OCI-LY7 (cell line): ENCODE measurements around the gene GNG12. TPM values are rescaled to one million over a fixed set of nuclear protein-coding genes. Genes with fewer than 3 reads are reported as not detected.

Source experiments
- BruUV-seq: library from RNA; stranded (reverse); fragments of 400-500 nt; replicated peaks from 2 replicates; lab custom pipeline; 2021; lab: Mats Ljungman, UMichigan
- CTCF ChIA-PET: fragments of 300-600 bp; sonication (Branson Sonifier 250); formaldehyde crosslinking; loops from one replicate; lab custom pipeline; 2022; ENCODE audit warnings: antibody characterized with exemption; ENCODE audit not compliant: unreplicated experiment; lab: Charles Lee
- POLR2A ChIA-PET: fragments of 300-600 bp; sonication (Branson Sonifier 250); formaldehyde crosslinking; loops from one replicate; lab custom pipeline; 2022; ENCODE audit warnings: antibody characterized with exemption; lab: Charles Lee
- DNase-seq: peaks from one replicate; pipeline ENCODE4 v3.0.0-alpha.2; 2015; ENCODE audit warnings: low spot score
- H2AFZ ChIP-seq: fragments of 200-600 bp; sonication (generic), shearing (Covaris generic); 2 replicates; pipeline ENCODE4 v1.6.1; 2014; ENCODE audit warnings: mild to moderate bottlenecking, antibody characterized with exemption, low read length, moderate library complexity
- H3K27ac ChIP-seq: fragments of 200-600 bp; sonication (generic); 2 replicates; pipeline ENCODE4 v1.5.1; 2014; ENCODE audit warnings: mixed run types, low read depth, mild to moderate bottlenecking, moderate library complexity, low read length, inconsistent platforms; ENCODE audit not compliant: poor library complexity, severe bottlenecking
- H3K36me3 ChIP-seq: fragments of 200-600 bp; sonication (generic); 2 replicates; pipeline ENCODE4 v1.6.1; 2014; ENCODE audit warnings: mild to moderate bottlenecking, antibody characterized with exemption, low read length, moderate library complexity, mixed read lengths; ENCODE audit not compliant: insufficient read depth
- H3K4me1 ChIP-seq: fragments of 200-600 bp; sonication (generic); 2 replicates; pipeline ENCODE4 v1.5.1; 2014; ENCODE audit warnings: mild to moderate bottlenecking, low read length; ENCODE audit not compliant: insufficient read depth, poor library complexity, severe bottlenecking
- H3K4me2 ChIP-seq: fragments of 200-600 bp; sonication (generic); 2 replicates; pipeline ENCODE4 v1.6.1; 2014; ENCODE audit warnings: mild to moderate bottlenecking, low read length
- H3K4me3 ChIP-seq: fragments of 200-600 bp; sonication (generic); 2 replicates; pipeline ENCODE4 v1.5.1; 2014; ENCODE audit warnings: mild to moderate bottlenecking, low read depth, low read length; ENCODE audit not compliant: poor library complexity, severe bottlenecking
- H3K79me2 ChIP-seq: fragments of 200-600 bp; sonication (generic); 2 replicates; pipeline ENCODE4 v1.6.1; 2016; ENCODE audit warnings: low read depth, mild to moderate bottlenecking, low read length, moderate library complexity, mixed read lengths; ENCODE audit not compliant: insufficient read depth
- H3K9me2 ChIP-seq: fragments of 200-600 bp; sonication (generic); 2 replicates; pipeline ENCODE4 v1.6.1; 2016; ENCODE audit warnings: mild to moderate bottlenecking, low read length, mixed read lengths; ENCODE audit not compliant: insufficient read depth
- H3K9me3 ChIP-seq: fragments of 200-600 bp; sonication (generic); 2 replicates; pipeline ENCODE4 v1.6.1; 2014; ENCODE audit warnings: mild to moderate bottlenecking, mixed run types, low read length, mixed read lengths
- H4K20me1 ChIP-seq: fragments of 200-600 bp; sonication (generic); 2 replicates; pipeline ENCODE4 v1.6.1; 2014; ENCODE audit warnings: mild to moderate bottlenecking, antibody characterized with exemption, low read length, moderate library complexity, mixed read lengths; ENCODE audit not compliant: insufficient read depth
- CTCF ChIP-seq: fragments of 200-600 bp; sonication (generic); conservative IDR thresholded peaks from 2 replicates; pipeline ENCODE4 v1.5.1; 2014; ENCODE audit warnings: mild to moderate bottlenecking, antibody characterized with exemption, low read length, moderate library complexity, mixed read lengths
- EZH2phosphoT487 ChIP-seq: fragments of 200-600 bp; sonication (generic); IDR thresholded peaks from 2 replicates; pipeline ENCODE4 v1.6.1; 2018; ENCODE audit warnings: low read depth, borderline replicate concordance, mild to moderate bottlenecking, mixed run types, antibody characterized with exemption, low read length, moderate library complexity, mixed read lengths
- intact Hi-C: fragments of 100-400 bp; cut with micrococcal nuclease; formaldehyde crosslinking; loops from one replicate; pipeline ENCODE4 v1.10.0; 2022; ENCODE audit not compliant: unreplicated experiment
- total RNA-seq, 2 experiments: library from RNA; depleted of rRNA in 1 of 2; stranded (reverse); fragments of >200 nt in 1 of 2; shearing (Covaris generic) in 1 of 2; gene quantifications; 2 replicates each; pipeline ENCODE4 v1.2.3, GENCODE V29; 2014 to 2022

The GNG12 gene
- total RNA-seq, 2 experiments from 2014 or later: 0.10 TPM; not detected in 1

DNA sequence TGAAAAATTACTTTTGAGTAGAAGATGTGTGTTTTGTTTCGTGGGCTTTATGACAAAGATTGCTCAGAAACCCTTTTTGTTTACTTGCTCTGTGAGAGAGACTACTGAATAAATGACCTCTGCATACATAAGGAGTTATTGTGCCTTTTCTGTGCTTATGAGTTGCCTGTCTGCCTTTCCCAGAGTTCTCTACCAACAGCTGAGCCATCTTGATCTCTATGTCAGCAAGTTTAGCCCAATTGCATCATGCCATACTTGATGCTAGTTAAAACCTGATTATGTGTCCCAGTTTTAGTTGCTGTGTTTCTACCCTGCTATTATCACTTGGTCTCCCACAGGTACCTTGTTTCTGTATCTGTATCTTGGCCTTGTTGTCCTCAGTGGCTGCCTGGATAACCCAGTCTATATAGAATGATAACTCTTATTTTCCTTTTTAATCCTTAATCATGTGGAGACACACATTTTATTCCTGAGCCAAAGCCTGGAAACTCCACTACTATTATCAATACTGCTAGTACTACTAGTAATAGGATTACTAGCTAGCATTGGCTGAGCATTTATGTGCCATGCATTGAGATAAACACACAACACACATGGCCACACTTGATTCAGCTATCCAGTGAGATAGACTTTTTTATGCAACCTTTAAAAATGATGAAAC, 28.7 kb upstream of the GNG12 start:
- CTCF ChIA-PET: interaction anchor here (0.5 kb wide), 1 partner anchor 22 kb away, joined by 3 read pairs; no protein-coding TSS in a partner anchor
- POLR2A ChIA-PET: interaction anchor here (0.6 to 1.2 kb wide), 2 partner anchors 43 to 694 kb away, joined by 3 read pairs; no protein-coding TSS in a partner anchor
- TF ChIP-seq CTCF: no peak
- TF ChIP-seq EZH2phosphoT487: no peak

GRCh38 chr1:67860776-67861175, 27.5 kb upstream of the GNG12 start:
- POLR2A ChIA-PET: no interaction called here
- Histone ChIP-seq H3K79me2 (no peaks in the 10 kb centered on the region), H3K27ac (no peak overlapping the region), H4K20me1 (no peaks in the 10 kb centered on the region), H3K4me1 (no peaks in the 10 kb centered on the region), H3K36me3 (no peaks in the 10 kb centered on the region), H3K4me2 (no peak overlapping the region), H3K4me3 (no peak overlapping the region), H2AFZ (no peak overlapping the region), H3K9me2 (no peaks in the 10 kb centered on the region), H3K9me3 (no peaks in the 10 kb centered on the region)
- intact Hi-C loops: no loop called here
- TF ChIP-seq CTCF (no peak), EZH2phosphoT487 (no peak)
- DNase-seq: no peak
- no TSS peak for BruUV-seq
- CTCF ChIA-PET: no interaction called here

More for the DNA sequence above, 28.7 kb upstream of the GNG12 start:
- H3K9me3 ChIP-seq: no peaks in the 10 kb centered on the region
- no peaks in the 10 kb centered on the region for H3K36me3 ChIP-seq
- H4K20me1 ChIP-seq: no peaks in the 10 kb centered on the region
- no peak overlapping the region for H2AFZ ChIP-seq
- BruUV-seq: no TSS peak
- H3K27ac ChIP-seq: no peak overlapping the region
- no peak overlapping the region for H3K4me2 ChIP-seq
- no peaks in the 10 kb centered on the region for H3K9me2 ChIP-seq
- H3K79me2 ChIP-seq: no peaks in the 10 kb centered on the region
- intact Hi-C loops: no loop called here
- DNase-seq: no peak
- H3K4me3 ChIP-seq: no peak overlapping the region
- no peaks in the 10 kb centered on the region for H3K4me1 ChIP-seq

DNA sequence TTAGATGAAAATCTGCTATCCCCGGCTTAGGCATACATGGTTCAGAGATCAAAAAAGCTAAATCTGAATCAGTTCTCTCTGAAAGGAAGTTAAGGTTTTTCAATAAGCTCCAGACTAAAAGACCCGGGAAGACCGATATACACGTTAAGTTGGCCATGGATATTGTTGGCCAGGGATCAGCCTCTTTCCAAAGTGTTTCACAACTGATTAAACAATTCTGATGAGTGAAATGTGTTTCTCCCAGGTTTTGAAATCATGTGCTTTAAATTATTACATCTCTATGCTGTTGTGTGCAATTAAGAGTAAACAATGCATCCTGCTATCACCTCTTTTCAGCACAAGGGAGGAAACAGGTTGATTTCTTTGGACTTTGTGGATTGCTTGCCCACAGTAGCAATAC, 23.7 kb upstream of the GNG12 start:
- intact Hi-C loops: loop anchor here (10.0 kb wide), 1 partner anchor 488 kb away; no protein-coding TSS in a partner anchor
- no peaks in the 10 kb centered on the region for H3K4me1 ChIP-seq
- no peak overlapping the region for H3K27ac ChIP-seq
- no peak for DNase-seq
- no peaks in the 10 kb centered on the region for H3K36me3 ChIP-seq
- H3K4me2 ChIP-seq: no peak overlapping the region
- no peak overlapping the region for H2AFZ ChIP-seq
- no peaks in the 10 kb centered on the region for H3K9me2 ChIP-seq
- BruUV-seq: no TSS peak
- H3K9me3 ChIP-seq: no peaks in the 10 kb centered on the region
- TF ChIP-seq CTCF: no peak
- TF ChIP-seq EZH2phosphoT487: no peak
- no peak overlapping the region for H3K4me3 ChIP-seq
- no peaks in the 10 kb centered on the region for H3K79me2 ChIP-seq
- CTCF ChIA-PET: no interaction called here
- POLR2A ChIA-PET: interaction anchor here (0.7 kb wide), 1 partner anchor 9 kb away, joined by 3 read pairs; no protein-coding TSS in a partner anchor
- no peaks in the 10 kb centered on the region for H4K20me1 ChIP-seq
